Measurements from ENCODE around the gene TCEAL3.

The TCEAL3 gene, protein sequence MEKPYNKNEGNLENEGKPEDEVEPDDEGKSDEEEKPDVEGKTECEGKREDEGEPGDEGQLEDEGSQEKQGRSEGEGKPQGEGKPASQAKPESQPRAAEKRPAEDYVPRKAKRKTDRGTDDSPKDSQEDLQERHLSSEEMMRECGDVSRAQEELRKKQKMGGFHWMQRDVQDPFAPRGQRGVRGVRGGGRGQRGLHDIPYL

DNA sequence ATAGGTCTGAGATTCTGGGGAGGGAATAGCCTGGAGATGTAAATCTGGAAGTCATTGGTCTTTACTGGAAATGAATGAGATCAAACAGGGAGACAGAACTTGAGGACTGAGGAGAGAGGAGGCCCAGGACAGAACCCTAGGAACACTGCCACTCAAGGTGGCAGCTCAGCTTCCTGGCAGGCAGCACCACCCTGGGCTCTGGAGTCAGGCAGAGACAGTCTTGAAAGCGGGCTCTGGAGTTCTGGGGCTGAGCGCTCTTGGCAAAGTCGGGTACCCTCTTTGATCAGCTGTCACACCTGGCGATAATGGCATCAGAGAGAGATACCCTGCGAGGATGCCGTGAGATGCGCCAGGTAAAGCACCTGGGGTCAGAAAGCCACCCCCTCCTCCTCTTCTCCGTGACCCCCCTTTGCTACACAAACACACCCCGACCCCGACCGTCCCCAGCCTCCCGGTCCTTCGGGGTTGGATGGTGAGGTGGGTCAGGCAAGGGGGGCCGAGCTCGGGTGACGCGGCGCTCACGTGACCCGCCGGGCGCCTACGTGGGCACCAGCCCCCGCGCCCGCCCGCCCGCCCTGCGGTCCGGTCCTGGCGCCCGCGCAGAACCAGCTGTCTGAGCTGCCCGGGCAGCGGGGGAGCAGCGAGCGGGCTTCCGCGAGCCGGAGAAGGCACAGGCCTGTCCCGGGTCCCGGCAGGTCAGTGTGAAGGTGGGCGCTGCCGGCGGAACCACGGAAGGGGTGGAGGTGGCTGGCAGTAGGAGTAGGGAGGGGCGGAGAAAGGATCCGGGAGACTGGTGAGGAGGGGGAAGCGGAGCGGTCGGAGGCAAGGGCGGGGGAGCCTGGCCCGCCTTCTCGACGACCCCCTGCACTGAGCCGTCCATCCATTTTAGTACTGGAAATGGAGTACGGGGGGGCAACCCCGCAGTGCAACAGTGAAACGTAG lies at the start of gene TCEAL3:
Gene TCEAL3 (plus strand): TSS at position 600 of the 942 bp plus-strand sequence. CDS start 1,102 bp downstream, outside the sequence.
- no peak within 1 kb of the TSS for H3K4me3 ChIP-seq (ENCODE audit: low read depth, low read length)
- TF ChIP-seq MYC (IDR thresholded peaks at IDR 0.05; ENCODE audit: low read depth, low read length) = no peak
- TF ChIP-seq, protein P1, sequence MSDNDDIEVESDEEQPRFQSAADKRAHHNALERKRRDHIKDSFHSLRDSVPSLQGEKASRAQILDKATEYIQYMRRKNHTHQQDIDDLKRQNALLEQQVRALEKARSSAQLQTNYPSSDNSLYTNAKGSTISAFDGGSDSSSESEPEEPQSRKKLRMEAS (IDR thresholded peaks at IDR 0.05; ENCODE audit: low read depth, low read length) = no peak
- no peak for TF ChIP-seq POLR2A (IDR thresholded peaks at IDR 0.05; ENCODE audit: extremely low read depth, insufficient read length)
- TF ChIP-seq, protein P2, sequence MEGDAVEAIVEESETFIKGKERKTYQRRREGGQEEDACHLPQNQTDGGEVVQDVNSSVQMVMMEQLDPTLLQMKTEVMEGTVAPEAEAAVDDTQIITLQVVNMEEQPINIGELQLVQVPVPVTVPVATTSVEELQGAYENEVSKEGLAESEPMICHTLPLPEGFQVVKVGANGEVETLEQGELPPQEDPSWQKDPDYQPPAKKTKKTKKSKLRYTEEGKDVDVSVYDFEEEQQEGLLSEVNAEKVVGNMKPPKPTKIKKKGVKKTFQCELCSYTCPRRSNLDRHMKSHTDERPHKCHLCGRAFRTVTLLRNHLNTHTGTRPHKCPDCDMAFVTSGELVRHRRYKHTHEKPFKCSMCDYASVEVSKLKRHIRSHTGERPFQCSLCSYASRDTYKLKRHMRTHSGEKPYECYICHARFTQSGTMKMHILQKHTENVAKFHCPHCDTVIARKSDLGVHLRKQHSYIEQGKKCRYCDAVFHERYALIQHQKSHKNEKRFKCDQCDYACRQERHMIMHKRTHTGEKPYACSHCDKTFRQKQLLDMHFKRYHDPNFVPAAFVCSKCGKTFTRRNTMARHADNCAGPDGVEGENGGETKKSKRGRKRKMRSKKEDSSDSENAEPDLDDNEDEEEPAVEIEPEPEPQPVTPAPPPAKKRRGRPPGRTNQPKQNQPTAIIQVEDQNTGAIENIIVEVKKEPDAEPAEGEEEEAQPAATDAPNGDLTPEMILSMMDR (IDR thresholded peaks at IDR 0.05; ENCODE audit: low read depth, low read length) = no peak
- DNase-seq (ENCODE audit: low read depth) = no peak

DNA sequence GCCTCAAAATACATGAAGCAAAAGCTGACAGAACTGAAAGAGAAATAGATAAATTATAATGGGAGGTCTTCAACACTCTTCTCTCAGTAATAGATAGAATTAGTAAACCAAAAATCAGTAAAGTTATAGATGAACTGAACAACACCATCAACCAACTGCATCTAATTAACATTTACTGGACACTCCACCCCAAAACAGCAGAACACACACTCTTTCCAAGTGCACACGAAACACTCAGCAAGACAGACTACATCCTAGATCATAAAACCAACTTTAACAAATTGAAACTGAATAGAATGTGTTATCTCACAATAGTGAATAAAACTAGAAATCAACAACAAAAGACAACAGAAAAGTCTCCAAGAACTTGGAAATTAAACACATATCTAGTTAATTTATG lies 47.5 kb upstream of the TCEAL3 start:
- no peak for DNase-seq (ENCODE audit: low read depth)
- no peak for TF ChIP-seq MYC (IDR thresholded peaks at IDR 0.05; ENCODE audit: low read depth, low read length)
- TF ChIP-seq, protein P1 (IDR thresholded peaks at IDR 0.05; ENCODE audit: low read depth, low read length) = no peak
- TF ChIP-seq POLR2A (IDR thresholded peaks at IDR 0.05; ENCODE audit: extremely low read depth, insufficient read length) = no peak
- TF ChIP-seq, protein P2 (IDR thresholded peaks at IDR 0.05; ENCODE audit: low read depth, low read length) = no peak
- no peak overlapping the region for H3K4me3 ChIP-seq (ENCODE audit: low read depth, low read length)

DNA sequence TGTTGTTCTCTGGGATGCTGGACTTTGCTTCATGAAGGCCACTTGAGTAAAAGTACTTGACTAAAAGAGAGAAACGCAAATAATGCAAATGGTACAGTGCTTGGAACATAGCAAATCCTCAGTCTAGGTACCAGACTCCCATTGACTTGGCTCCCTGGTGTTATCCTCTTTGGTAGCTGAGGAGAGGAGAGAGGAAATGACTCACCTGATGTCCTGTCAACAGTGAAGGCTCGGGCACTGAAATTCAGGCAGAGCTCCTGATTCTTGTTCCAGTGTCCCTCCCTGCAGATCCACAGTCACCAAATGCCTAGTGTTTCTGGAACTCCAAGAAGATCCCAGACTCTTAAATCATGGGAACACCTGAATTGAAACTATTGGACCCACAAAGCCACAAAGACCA lies 45.0 kb upstream of the TCEAL3 start:
- TF ChIP-seq, protein P2 (IDR thresholded peaks at IDR 0.05; ENCODE audit: low read depth, low read length) = no peak
- TF ChIP-seq POLR2A (IDR thresholded peaks at IDR 0.05; ENCODE audit: extremely low read depth, insufficient read length) = no peak
- TF ChIP-seq, protein P1 (IDR thresholded peaks at IDR 0.05; ENCODE audit: low read depth, low read length) = no peak
- no peak for TF ChIP-seq MYC (IDR thresholded peaks at IDR 0.05; ENCODE audit: low read depth, low read length)
- no peak for DNase-seq (ENCODE audit: low read depth)
- H3K4me3 ChIP-seq (ENCODE audit: low read depth, low read length) = no peak overlapping the region

DNA sequence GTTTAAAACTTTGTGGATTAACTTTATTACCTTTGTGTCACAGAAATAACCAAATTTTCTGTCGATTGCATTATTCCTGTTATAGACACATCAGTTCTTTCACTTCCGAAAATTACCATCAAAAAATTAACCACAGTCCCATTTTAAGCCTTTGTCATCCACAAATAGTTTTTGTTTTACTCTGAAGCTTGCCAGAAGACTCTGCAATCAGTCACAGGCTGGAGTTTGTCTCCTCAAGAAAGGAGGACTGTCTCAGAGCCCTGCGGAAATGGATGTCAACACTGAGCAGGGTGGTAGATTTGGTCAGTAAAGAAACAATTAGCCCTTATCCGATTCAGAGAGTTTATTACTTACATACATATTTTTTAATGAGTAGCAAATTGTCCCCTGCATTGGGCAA lies 42.6 kb upstream of the TCEAL3 start:
- TF ChIP-seq, protein P1 (IDR thresholded peaks at IDR 0.05; ENCODE audit: low read depth, low read length) = no peak
- TF ChIP-seq POLR2A (IDR thresholded peaks at IDR 0.05; ENCODE audit: extremely low read depth, insufficient read length) (no peak), MYC (IDR thresholded peaks at IDR 0.05; ENCODE audit: low read depth, low read length) (no peak)
- TF ChIP-seq, protein P2 (IDR thresholded peaks at IDR 0.05; ENCODE audit: low read depth, low read length) = no peak
- DNase-seq (ENCODE audit: low read depth) = no peak
- no peak overlapping the region for H3K4me3 ChIP-seq (ENCODE audit: low read depth, low read length)

DNA sequence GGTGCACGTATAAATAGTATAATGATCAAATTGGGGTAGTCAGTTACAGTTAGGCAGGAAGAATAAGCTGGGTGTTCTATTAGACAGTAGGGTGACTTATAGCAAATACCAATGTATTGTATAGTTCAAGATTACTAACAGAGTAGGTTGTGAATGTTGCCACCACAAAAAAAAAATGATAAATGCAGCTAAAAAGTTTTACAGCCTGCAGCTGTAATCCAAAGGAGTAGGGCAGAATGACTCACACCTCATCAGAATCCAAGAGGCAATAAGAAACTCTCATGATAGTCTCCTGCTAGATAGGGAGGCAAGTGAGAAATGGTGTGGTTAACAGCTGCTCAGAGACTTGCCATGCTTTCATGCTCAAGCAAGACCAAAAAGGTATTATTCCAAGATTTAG lies 42.0 kb upstream of the TCEAL3 start:
- no peak for DNase-seq (ENCODE audit: low read depth)
- no peak overlapping the region for H3K4me3 ChIP-seq (ENCODE audit: low read depth, low read length)
- TF ChIP-seq, protein P2 (IDR thresholded peaks at IDR 0.05; ENCODE audit: low read depth, low read length) = no peak
- no peak for TF ChIP-seq POLR2A (IDR thresholded peaks at IDR 0.05; ENCODE audit: extremely low read depth, insufficient read length)
- TF ChIP-seq MYC (IDR thresholded peaks at IDR 0.05; ENCODE audit: low read depth, low read length) = no peak
- TF ChIP-seq, protein P1 (IDR thresholded peaks at IDR 0.05; ENCODE audit: low read depth, low read length) = no peak

Data from NB4 (cell line).